Measurements from ENCODE around the gene GRID2IP. TPM values are rescaled to one million over a fixed set of nuclear protein-coding genes. Genes with fewer than 3 reads are reported as not detected.
"Not testable (repeated sequence)": the region's sequence is repeated elsewhere in the genome, so short reads cannot be mapped to it uniquely, and the experiment has no call there.

Gene GRID2IP
- total RNA-seq, 1 donor from 2014 or later: 0.08 TPM

DNA sequence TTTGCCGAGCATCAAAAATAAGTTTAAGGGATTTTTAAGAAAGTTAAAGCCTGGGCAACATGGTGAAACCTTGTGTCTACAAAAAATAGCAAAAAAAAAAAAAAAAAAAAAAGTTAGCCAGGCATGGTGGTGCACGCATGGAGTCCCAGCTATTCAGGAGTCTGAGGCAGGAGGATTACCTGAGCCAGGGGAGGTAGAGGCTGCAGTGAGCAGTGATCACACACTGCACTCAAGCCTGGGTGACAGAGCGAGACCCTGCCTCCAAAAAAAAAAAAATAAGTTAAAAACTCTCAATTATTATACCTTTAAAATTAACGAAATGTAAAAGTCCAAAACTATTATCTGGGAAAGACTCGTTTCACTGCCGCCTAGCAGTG, 68.5 kb downstream of the GRID2IP start:
- Mint-ChIP-seq H3K27me3 (ENCODE audit: insufficient read depth) (peaks cover 3% of the 10 kb centered on the region), H3K4me3 (peak overlapping the region; percentile 94), H3K36me3 (ENCODE audit: low read depth) (peaks cover 17% of the 10 kb centered on the region), H3K9me3 (no peaks in the 10 kb centered on the region), H3K4me1 (ENCODE audit: low read depth) (peaks cover 53% of the 10 kb centered on the region), H3K27ac (peak overlapping the region; percentile 91)
- no peak for DNase-seq (ENCODE audit: low spot score)
- intact Hi-C loops (cut with micrococcal nuclease): no loop called here

- peak overlapping the region; percentile 23 for H3K27ac Mint-ChIP-seq
- DNase-seq (ENCODE audit: low spot score): no peak
- peaks cover 21% of the 10 kb centered on the region for H3K36me3 Mint-ChIP-seq (ENCODE audit: low read depth)
- no peaks in the 10 kb centered on the region for H3K9me3 Mint-ChIP-seq
- H3K4me3 Mint-ChIP-seq: peak overlapping the region; percentile 94
- peaks cover 58% of the 10 kb centered on the region for H3K4me1 Mint-ChIP-seq (ENCODE audit: low read depth)
- intact Hi-C loops (cut with micrococcal nuclease): no loop called here
- H3K27me3 Mint-ChIP-seq (ENCODE audit: insufficient read depth): peaks cover under 1% of the 10 kb centered on the region
Measured at GRCh38 chr7:6482307-6482706, 69.0 kb downstream of the GRID2IP start.

- peak overlapping the region; percentile 64 for H3K4me3 Mint-ChIP-seq
- no peak overlapping the region for H3K27ac Mint-ChIP-seq
- no peaks in the 10 kb centered on the region for H3K9me3 Mint-ChIP-seq
- H3K4me1 Mint-ChIP-seq (ENCODE audit: low read depth): peaks cover 66% of the 10 kb centered on the region
- no peaks in the 10 kb centered on the region for H3K27me3 Mint-ChIP-seq (ENCODE audit: insufficient read depth)
- peaks cover 21% of the 10 kb centered on the region for H3K36me3 Mint-ChIP-seq (ENCODE audit: low read depth)
- no peak for DNase-seq (ENCODE audit: low spot score)
- intact Hi-C loops (cut with micrococcal nuclease): no loop called here
Measured at GRCh38 chr7:6481445-6481844, 69.8 kb downstream of the GRID2IP start.

DNA sequence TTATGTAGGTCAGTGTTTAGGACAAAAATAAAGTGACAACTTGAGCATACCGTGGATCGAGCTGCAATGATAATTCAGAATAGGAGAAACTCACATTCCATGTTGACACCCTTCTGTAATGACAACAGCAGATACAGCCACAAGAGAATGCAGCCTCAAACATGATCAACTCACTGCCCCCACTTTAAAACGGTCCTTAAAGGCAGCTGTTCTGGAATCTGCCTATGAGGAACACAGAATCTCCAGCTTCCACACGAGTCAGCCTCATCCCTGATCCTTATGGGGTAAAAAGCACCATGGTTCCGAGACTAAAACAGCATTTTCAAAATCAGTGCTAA, 71.0 kb downstream of the GRID2IP start:
- peak overlapping the region; percentile 74 for H3K27ac Mint-ChIP-seq

GRCh38 chr7:6479067-6479466, 72.2 kb downstream of the GRID2IP start:
- intact Hi-C loops (cut with micrococcal nuclease): no loop called here
- H3K9me3 Mint-ChIP-seq: no peaks in the 10 kb centered on the region
- peak overlapping the region; percentile 13 for H3K4me3 Mint-ChIP-seq
- peaks cover 21% of the 10 kb centered on the region for H3K36me3 Mint-ChIP-seq (ENCODE audit: low read depth)
- no peak for DNase-seq (ENCODE audit: low spot score)
- peaks cover 80% of the 10 kb centered on the region for H3K4me1 Mint-ChIP-seq (ENCODE audit: low read depth)
- peak overlapping the region; percentile 74 for H3K27ac Mint-ChIP-seq
- H3K27me3 Mint-ChIP-seq (ENCODE audit: insufficient read depth): no peaks in the 10 kb centered on the region

More for the DNA sequence above, 71.0 kb downstream of the GRID2IP start:
- peaks cover 77% of the 10 kb centered on the region for H3K4me1 Mint-ChIP-seq (ENCODE audit: low read depth)
- no peaks in the 10 kb centered on the region for H3K27me3 Mint-ChIP-seq (ENCODE audit: insufficient read depth)
- peak overlapping the region; percentile 39 for H3K4me3 Mint-ChIP-seq
- intact Hi-C loops (cut with micrococcal nuclease): no loop called here
- no peak for DNase-seq (ENCODE audit: low spot score)
- peaks cover 21% of the 10 kb centered on the region for H3K36me3 Mint-ChIP-seq (ENCODE audit: low read depth)
- no peaks in the 10 kb centered on the region for H3K9me3 Mint-ChIP-seq

- H3K4me1 Mint-ChIP-seq (ENCODE audit: low read depth): peaks cover 80% of the 10 kb centered on the region
Measured at GRCh38 chr7:6478186-6478585, 73.1 kb downstream of the GRID2IP start.

GRCh38 chr7:6477318-6477660, 74.0 kb downstream of the GRID2IP start:
- H3K27ac Mint-ChIP-seq: no peak overlapping the region
- H3K9me3 Mint-ChIP-seq: no peaks in the 10 kb centered on the region
- peaks cover 25% of the 10 kb centered on the region for H3K36me3 Mint-ChIP-seq (ENCODE audit: low read depth)
- DNase-seq (ENCODE audit: low spot score): no peak
- H3K27me3 Mint-ChIP-seq (ENCODE audit: insufficient read depth): no peaks in the 10 kb centered on the region
- intact Hi-C loops (cut with micrococcal nuclease): no loop called here
- peaks cover 71% of the 10 kb centered on the region for H3K4me1 Mint-ChIP-seq (ENCODE audit: low read depth)
- no peak overlapping the region for H3K4me3 Mint-ChIP-seq

More at GRCh38 chr7:6478186-6478585, 73.1 kb downstream of the GRID2IP start:
- no peaks in the 10 kb centered on the region for H3K9me3 Mint-ChIP-seq
- H3K27me3 Mint-ChIP-seq (ENCODE audit: insufficient read depth): no peaks in the 10 kb centered on the region
- intact Hi-C loops (cut with micrococcal nuclease): no loop called here
- H3K36me3 Mint-ChIP-seq (ENCODE audit: low read depth): peaks cover 25% of the 10 kb centered on the region
- no peak for DNase-seq (ENCODE audit: low spot score)
- H3K27ac Mint-ChIP-seq: no peak overlapping the region
- H3K4me3 Mint-ChIP-seq: no peak overlapping the region

DNA sequence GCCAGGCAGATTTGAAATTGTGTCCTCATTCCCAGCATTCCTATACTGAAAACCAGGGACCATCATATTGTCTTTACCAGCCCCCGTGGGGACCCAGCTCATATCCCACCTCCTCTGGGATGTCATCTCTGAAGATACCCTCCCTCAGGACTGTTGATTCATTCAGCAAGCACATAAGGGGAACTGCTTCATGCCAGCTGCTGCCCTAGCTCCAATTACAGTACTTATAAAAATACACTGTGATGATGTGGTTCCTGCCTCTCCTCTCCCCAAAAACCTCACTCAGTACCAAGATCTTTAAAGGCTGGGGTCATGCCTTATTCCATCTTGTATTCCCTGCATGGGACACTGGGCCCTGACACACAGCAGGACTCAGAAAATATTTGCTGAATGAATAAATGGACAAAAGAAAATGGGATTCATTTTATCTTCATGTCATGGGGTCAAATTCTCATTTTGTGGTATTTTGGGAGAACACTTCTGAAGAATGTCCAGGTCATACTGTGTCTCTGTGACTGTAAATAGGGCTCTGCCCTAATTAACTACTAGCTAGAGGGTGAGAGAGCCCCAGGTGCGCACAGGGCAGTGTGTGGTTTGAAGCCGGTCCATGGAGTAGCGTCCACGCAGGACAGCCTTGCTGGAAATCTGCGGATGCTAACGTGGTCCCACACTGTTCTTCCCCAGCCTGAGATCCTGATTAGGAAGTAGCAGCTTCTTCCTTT, 74.5 kb downstream of the GRID2IP start:
- Mint-ChIP-seq H3K36me3 (ENCODE audit: low read depth) (peaks cover 28% of the 10 kb centered on the region), H3K4me3 (no peak overlapping the region), H3K9me3 (no peaks in the 10 kb centered on the region), H3K4me1 (ENCODE audit: low read depth) (peaks cover 69% of the 10 kb centered on the region), H3K27me3 (ENCODE audit: insufficient read depth) (no peaks in the 10 kb centered on the region), H3K27ac (no peak overlapping the region)
- intact Hi-C loops (cut with micrococcal nuclease): no loop called here
- no peak for DNase-seq (ENCODE audit: low spot score)

DNA sequence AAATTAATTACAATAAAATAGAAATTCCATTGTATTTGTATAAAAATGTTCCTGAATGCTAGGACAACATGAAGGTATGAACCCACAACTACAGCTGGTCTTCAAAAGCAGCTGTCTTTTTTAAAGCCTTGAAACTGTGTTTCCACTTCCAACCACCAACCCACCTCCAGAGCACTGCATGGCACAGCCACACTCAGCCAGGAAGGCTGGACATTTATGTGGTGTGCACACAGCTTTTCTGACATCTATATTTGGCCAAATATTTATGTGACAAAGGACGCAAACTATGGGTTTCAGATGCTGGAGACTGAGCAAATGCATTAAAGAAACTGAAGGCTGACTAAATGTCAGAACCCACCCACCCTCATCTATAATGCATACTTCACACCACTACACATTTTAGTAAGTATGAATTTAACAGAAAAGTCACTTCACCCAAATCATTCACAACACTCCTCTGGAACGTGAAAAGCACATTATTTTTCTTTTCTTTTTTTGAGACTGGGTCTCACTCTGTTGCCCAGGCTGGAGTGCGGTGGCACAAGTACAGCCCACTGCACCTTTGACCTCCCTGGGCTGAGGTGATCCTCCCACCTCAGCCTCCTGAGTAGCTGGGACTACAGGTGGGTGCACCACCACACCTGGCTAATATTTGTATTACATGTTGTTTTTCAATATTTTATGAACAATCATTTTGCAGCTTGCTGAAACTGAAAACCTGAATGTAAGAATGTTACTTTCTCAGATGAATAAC, 75.7 kb downstream of the GRID2IP start:
- Mint-ChIP-seq H3K4me3 (no peak overlapping the region), H3K27me3 (ENCODE audit: insufficient read depth) (no peaks in the 10 kb centered on the region), H3K4me1 (ENCODE audit: low read depth) (peaks cover 60% of the 10 kb centered on the region), H3K36me3 (ENCODE audit: low read depth) (peaks cover 22% of the 10 kb centered on the region), H3K27ac (peak overlapping the region; percentile 34), H3K9me3 (no peaks in the 10 kb centered on the region)
- DNase-seq (ENCODE audit: low spot score): no peak
- intact Hi-C loops (cut with micrococcal nuclease): no loop called here

GRCh38 chr7:6465862-6466261, 85.4 kb downstream of the GRID2IP start:
- no peaks in the 10 kb centered on the region for H3K9me3 Mint-ChIP-seq
- no peaks in the 10 kb centered on the region for H3K4me1 Mint-ChIP-seq (ENCODE audit: low read depth)
- no peak for DNase-seq (ENCODE audit: low spot score)
- H3K4me3 Mint-ChIP-seq: no peak overlapping the region
- intact Hi-C loops (cut with micrococcal nuclease): no loop called here
- peaks cover 40% of the 10 kb centered on the region for H3K36me3 Mint-ChIP-seq (ENCODE audit: low read depth)
- no peaks in the 10 kb centered on the region for H3K27me3 Mint-ChIP-seq (ENCODE audit: insufficient read depth)
- H3K27ac Mint-ChIP-seq: no peak overlapping the region

GRCh38 chr7:6463609-6464008, 87.7 kb downstream of the GRID2IP start:
- H3K4me3 Mint-ChIP-seq; H3K27me3 Mint-ChIP-seq (ENCODE audit: insufficient read depth); intact Hi-C loops (cut with micrococcal nuclease); DNase-seq (ENCODE audit: low spot score); H3K9me3 Mint-ChIP-seq; H3K4me1 Mint-ChIP-seq (ENCODE audit: low read depth); H3K27ac Mint-ChIP-seq: not testable (repeated sequence)
- H3K36me3 Mint-ChIP-seq (ENCODE audit: low read depth): peaks cover 34% of the 10 kb centered on the region

GRCh38 chr7:6461946-6462550, 89.2 kb downstream of the GRID2IP start:
- Mint-ChIP-seq H3K27ac (no peak overlapping the region), H3K27me3 (ENCODE audit: insufficient read depth) (no peaks in the 10 kb centered on the region), H3K9me3 (no peaks in the 10 kb centered on the region), H3K4me1 (ENCODE audit: low read depth) (no peaks in the 10 kb centered on the region), H3K4me3 (no peak overlapping the region), H3K36me3 (ENCODE audit: low read depth) (peaks cover 27% of the 10 kb centered on the region)
- intact Hi-C loops (cut with micrococcal nuclease): no loop called here
- no peak for DNase-seq (ENCODE audit: low spot score)

DNA sequence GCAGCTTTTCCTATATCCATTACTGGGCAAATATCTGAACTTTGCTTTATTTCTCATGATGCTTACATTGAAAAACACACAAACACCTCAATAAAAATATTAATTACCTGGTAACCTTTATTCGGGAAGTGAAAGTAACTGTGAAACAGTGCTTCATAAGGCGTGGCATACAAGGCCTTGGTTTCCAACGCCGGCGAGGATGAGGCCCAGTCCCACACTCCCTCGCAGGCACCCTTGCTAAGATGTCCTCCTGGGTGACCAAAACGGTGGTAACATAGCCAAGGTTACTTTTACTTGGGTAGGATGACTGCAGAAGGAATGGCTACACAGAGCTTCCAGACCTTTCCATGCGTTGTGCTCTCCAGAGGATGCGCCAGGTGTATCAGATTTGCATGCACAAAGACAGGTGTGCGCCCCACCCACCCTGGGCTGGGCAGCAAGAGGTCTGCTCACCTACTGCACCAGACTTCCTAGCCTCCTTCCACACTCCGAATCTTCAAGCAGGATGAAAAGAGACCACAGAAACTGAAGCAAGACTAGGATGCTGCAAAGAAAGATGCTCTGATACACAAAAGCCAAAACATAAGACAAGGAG, 90.2 kb downstream of the GRID2IP start:
- Mint-ChIP-seq H3K36me3 (ENCODE audit: low read depth) (peaks cover 21% of the 10 kb centered on the region), H3K27me3 (ENCODE audit: insufficient read depth) (no peaks in the 10 kb centered on the region), H3K27ac (no peak overlapping the region), H3K9me3 (no peaks in the 10 kb centered on the region), H3K4me1 (ENCODE audit: low read depth) (no peaks in the 10 kb centered on the region), H3K4me3 (no peak overlapping the region)
- intact Hi-C loops (cut with micrococcal nuclease): no loop called here
- no peak for DNase-seq (ENCODE audit: low spot score)
